ENCODE measurements around the gene DIPK1C. TPM values are rescaled to one million over a fixed set of nuclear protein-coding genes. Genes with fewer than 3 reads are reported as not detected.
"Not testable (repeated sequence)": the region's sequence is repeated elsewhere in the genome, so short reads cannot be mapped to it uniquely, and the experiment has no call there.

Gene DIPK1C
- total and polyA plus RNA-seq, 10 of the 15 experiments (the other 5 are each of a cell fraction or from before 2014, with no cell fraction given), result not detected

GRCh38 chr18:74500774-74501173 lies 43.7 kb upstream of the DIPK1C start:
- H3K27ac ChIP-seq (ENCODE audit: control insufficient read depth, insufficient read depth), result peak overlapping the region; percentile 88
- BruUV-seq (replicated peaks); in situ Hi-C loops (cut with MboI); H4K20me1 ChIP-seq (ENCODE audit: control insufficient read depth, insufficient read depth); H2AFZ ChIP-seq (ENCODE audit: control insufficient read depth, low read depth, low read length); intact Hi-C loops (cut with micrococcal nuclease; ENCODE audit: unreplicated experiment); ATAC-seq; FAIRE-seq; H3K27me3 ChIP-seq (replicated peaks in 1 of 2; ENCODE audit: control insufficient read depth in 2 of 2, insufficient read depth in 2 of 2, low read length in 1 of 2); DNase-seq (ENCODE audit: low read depth, low spot score); H3K9me3 ChIP-seq (replicated peaks; ENCODE audit: control insufficient read depth, insufficient read depth, low read length); POLR2A ChIA-PET: not testable (repeated sequence)
- ChIA-PET CTCF (interaction anchor here (1.0 to 1.5 kb wide), 3 partner anchors 8 to 98 kb away, joined by 3 to 4 read pairs (median 4); no protein-coding TSS in a partner anchor), SMC1A (ENCODE audit: uncharacterized antibody, unreplicated experiment) (interaction anchor here (1.0 kb wide), 1 partner anchor 51 kb away, joined by 3 read pairs; no protein-coding TSS in a partner anchor), RAD21 (ENCODE audit: unreplicated experiment) (interaction anchor here (0.9 to 1.2 kb wide), 2 partner anchors 51 to 123 kb away, joined by 3 to 7 read pairs; no protein-coding TSS in a partner anchor)
- 0% methylated on average over 8 of the region's 8 CpGs for WGBS (ENCODE audit: insufficient coverage, insufficient replicate concordance, low lambda C conversion rate, missing lambda C conversion rate)
- peak overlapping the region; percentile 60 for H3K9ac ChIP-seq (ENCODE audit: control insufficient read depth, insufficient read depth, low read length)
- H3K36me3 ChIP-seq (ENCODE audit: control insufficient read depth in 2 of 2, insufficient read depth in 2 of 2, low read length in 1 of 2), result peaks cover 5 to 18% of the 10 kb centered on the region in 2 experiments; a peak in 3 of 4 replicates
- H3K4me1 ChIP-seq (ENCODE audit: control insufficient read depth, insufficient read depth, low read length), result peaks cover 18% of the 10 kb centered on the region
- H3K4me2 ChIP-seq (ENCODE audit: control insufficient read depth, insufficient read depth), result peak overlapping the region; percentile 98
- peak overlapping the region; percentile 80 for H3K4me3 ChIP-seq
- TF ChIP-seq ZNF384 (IDR thresholded peaks at IDR 0.05; ENCODE audit: borderline replicate concordance, low read depth, low read length) (0 out of 2 replicates have a peak, but pooled peaks have one; percentile 15), SIN3A (IDR thresholded peaks at IDR 0.05; ENCODE audit: low read depth, low read length) (0 out of 2 replicates have a peak, but pooled peaks have one; percentile 39), SPI1 (IDR thresholded peaks at IDR 0.05; ENCODE audit: borderline replicate concordance, insufficient read depth, low read depth, low read length) (peak; percentile 72; the same call in 1 of the 2 replicates)
- H3K79me2 ChIP-seq (ENCODE audit: control insufficient read depth, insufficient read depth, low read length), result peaks cover 60% of the 10 kb centered on the region

- ChIA-PET SMC1A (ENCODE audit: uncharacterized antibody, unreplicated experiment) (interaction anchor here (0.6 to 1.0 kb wide), 2 partner anchors 51 to 52 kb away, joined by 3 read pairs; no protein-coding TSS in a partner anchor), POLR2A (no interaction called here), CTCF (interaction anchor here (1.0 to 1.5 kb wide), 3 partner anchors 8 to 98 kb away, joined by 3 to 4 read pairs (median 4); no protein-coding TSS in a partner anchor), RAD21 (ENCODE audit: unreplicated experiment) (interaction anchor here (0.9 to 1.2 kb wide), 2 partner anchors 51 to 122 kb away, joined by 3 to 7 read pairs; no protein-coding TSS in a partner anchor)
- Histone ChIP-seq H2AFZ (ENCODE audit: control insufficient read depth, low read depth, low read length) (no peak overlapping the region), H3K4me3 (peak overlapping the region; percentile 80), H3K4me2 (ENCODE audit: control insufficient read depth, insufficient read depth) (peak overlapping the region; percentile 98; the same call in 1 of the 2 replicates), H3K27me3 (replicated peaks in 1 of 2; ENCODE audit: control insufficient read depth in 2 of 2, insufficient read depth in 2 of 2, low read length in 1 of 2) (no peaks in the 10 kb centered on the region), H3K27ac (ENCODE audit: control insufficient read depth, insufficient read depth) (peak overlapping the region; percentile 88), H3K36me3 (ENCODE audit: control insufficient read depth in 2 of 2, insufficient read depth in 2 of 2, low read length in 1 of 2) (peaks cover 5 to 18% of the 10 kb centered on the region in 2 experiments; a peak in 3 of 4 replicates), H3K9me3 (replicated peaks; ENCODE audit: control insufficient read depth, insufficient read depth, low read length) (no peaks in the 10 kb centered on the region), H3K9ac (ENCODE audit: control insufficient read depth, insufficient read depth, low read length) (peak overlapping the region; percentile 60), H4K20me1 (ENCODE audit: control insufficient read depth, insufficient read depth) (no peaks in the 10 kb centered on the region), H3K4me1 (ENCODE audit: control insufficient read depth, insufficient read depth, low read length) (peaks cover 18% of the 10 kb centered on the region), H3K79me2 (ENCODE audit: control insufficient read depth, insufficient read depth, low read length) (peaks cover 60% of the 10 kb centered on the region)
- FAIRE-seq (no peak), DNase-seq (ENCODE audit: low read depth, low spot score) (no peak), ATAC-seq (no peak)
- BruUV-seq (replicated peaks), result no TSS peak
- intact Hi-C loops (cut with micrococcal nuclease; ENCODE audit: unreplicated experiment), result no loop called here
- 2% methylated on average over 6 of the region's 6 CpGs for WGBS (ENCODE audit: insufficient coverage, insufficient replicate concordance, low lambda C conversion rate, missing lambda C conversion rate)
- in situ Hi-C loops (cut with MboI), result no loop called here
- TF ChIP-seq RAD51 (IDR thresholded peaks at IDR 0.05), result no peak
- no peak for TF ChIP-seq SMC3 (IDR thresholded peaks at IDR 0.05; ENCODE audit: borderline replicate concordance, low read length)
- TF ChIP-seq, protein P1, sequence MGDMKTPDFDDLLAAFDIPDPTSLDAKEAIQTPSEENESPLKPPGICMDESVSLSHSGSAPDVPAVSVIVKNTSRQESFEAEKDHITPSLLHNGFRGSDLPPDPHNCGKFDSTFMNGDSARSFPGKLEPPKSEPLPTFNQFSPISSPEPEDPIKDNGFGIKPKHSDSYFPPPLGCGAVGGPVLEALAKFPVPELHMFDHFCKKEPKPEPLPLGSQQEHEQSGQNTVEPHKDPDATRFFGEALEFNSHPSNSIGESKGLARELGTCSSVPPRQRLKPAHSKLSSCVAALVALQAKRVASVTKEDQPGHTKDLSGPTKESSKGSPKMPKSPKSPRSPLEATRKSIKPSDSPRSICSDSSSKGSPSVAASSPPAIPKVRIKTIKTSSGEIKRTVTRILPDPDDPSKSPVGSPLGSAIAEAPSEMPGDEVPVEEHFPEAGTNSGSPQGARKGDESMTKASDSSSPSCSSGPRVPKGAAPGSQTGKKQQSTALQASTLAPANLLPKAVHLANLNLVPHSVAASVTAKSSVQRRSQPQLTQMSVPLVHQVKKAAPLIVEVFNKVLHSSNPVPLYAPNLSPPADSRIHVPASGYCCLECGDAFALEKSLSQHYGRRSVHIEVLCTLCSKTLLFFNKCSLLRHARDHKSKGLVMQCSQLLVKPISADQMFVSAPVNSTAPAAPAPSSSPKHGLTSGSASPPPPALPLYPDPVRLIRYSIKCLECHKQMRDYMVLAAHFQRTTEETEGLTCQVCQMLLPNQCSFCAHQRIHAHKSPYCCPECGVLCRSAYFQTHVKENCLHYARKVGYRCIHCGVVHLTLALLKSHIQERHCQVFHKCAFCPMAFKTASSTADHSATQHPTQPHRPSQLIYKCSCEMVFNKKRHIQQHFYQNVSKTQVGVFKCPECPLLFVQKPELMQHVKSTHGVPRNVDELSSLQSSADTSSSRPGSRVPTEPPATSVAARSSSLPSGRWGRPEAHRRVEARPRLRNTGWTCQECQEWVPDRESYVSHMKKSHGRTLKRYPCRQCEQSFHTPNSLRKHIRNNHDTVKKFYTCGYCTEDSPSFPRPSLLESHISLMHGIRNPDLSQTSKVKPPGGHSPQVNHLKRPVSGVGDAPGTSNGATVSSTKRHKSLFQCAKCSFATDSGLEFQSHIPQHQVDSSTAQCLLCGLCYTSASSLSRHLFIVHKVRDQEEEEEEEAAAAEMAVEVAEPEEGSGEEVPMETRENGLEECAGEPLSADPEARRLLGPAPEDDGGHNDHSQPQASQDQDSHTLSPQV (IDR thresholded peaks at IDR 0.05), result no peak
- no peak for TF ChIP-seq POLR2AphosphoS2 (IDR thresholded peaks at IDR 0.05; ENCODE audit: low read depth, low read length)
- TF ChIP-seq, protein P2, sequence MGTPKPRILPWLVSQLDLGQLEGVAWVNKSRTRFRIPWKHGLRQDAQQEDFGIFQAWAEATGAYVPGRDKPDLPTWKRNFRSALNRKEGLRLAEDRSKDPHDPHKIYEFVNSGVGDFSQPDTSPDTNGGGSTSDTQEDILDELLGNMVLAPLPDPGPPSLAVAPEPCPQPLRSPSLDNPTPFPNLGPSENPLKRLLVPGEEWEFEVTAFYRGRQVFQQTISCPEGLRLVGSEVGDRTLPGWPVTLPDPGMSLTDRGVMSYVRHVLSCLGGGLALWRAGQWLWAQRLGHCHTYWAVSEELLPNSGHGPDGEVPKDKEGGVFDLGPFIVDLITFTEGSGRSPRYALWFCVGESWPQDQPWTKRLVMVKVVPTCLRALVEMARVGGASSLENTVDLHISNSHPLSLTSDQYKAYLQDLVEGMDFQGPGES (IDR thresholded peaks at IDR 0.05), result no peak
Observed at GRCh38 chr18:74500372-74500771, 43.3 kb upstream of the DIPK1C start.
